HepG2 (cell line): ENCODE measurements around the gene WDR7. TPM values are rescaled to one million over a fixed set of nuclear protein-coding genes. Genes with fewer than 3 reads are reported as not detected.

Source experiments
- CEBPG ChIP-seq: IDR thresholded peaks from 2 replicates; pipeline ENCODE4 v1.6.1; 2016
- CEBPZ ChIP-seq: IDR thresholded peaks from 2 replicates; pipeline ENCODE4 v1.6.1; 2012; ENCODE audit warnings: low read length, improper control_type of control experiment
- DMAP1 ChIP-seq: IDR thresholded peaks from 2 replicates; pipeline ENCODE4 v1.6.1; 2016
- HDAC2 ChIP-seq: sonication (generic); formaldehyde crosslinking; IDR thresholded peaks from 2 replicates; pipeline ENCODE4 v1.4.0; 2020; ENCODE audit warnings: missing genetic modification reagents
- IRF2 ChIP-seq: IDR thresholded peaks from 2 replicates; pipeline ENCODE4 v1.6.1; 2018; ENCODE audit warnings: missing genetic modification reagents, missing compliant biosample characterization
- KDM2A ChIP-seq: sonication (generic); formaldehyde crosslinking; IDR thresholded peaks from 2 replicates; pipeline ENCODE4 v1.4.0; 2020; ENCODE audit warnings: low read depth, missing genetic modification reagents, borderline replicate concordance
- MYNN ChIP-seq: sonication (generic); formaldehyde crosslinking; IDR thresholded peaks from 2 replicates; pipeline ENCODE4 v1.4.0; 2020; ENCODE audit warnings: mild to moderate bottlenecking, low read depth, missing genetic modification reagents
- PRPF4 ChIP-seq: fragments of 200-400 bp; formaldehyde crosslinking; IDR thresholded peaks from 2 replicates; pipeline ENCODE4 v1.6.1; 2016; ENCODE audit warnings: low read length, low read depth; ENCODE audit not compliant: poor library complexity, severe bottlenecking
- RARA ChIP-seq: IDR thresholded peaks from 2 replicates; pipeline ENCODE4 v1.6.1; 2016; ENCODE audit warnings: missing genetic modification reagents, missing compliant biosample characterization
- SUZ12 ChIP-seq: fragments of 150-350 bp; IDR thresholded peaks from 2 replicates; pipeline ENCODE4 v1.6.1; 2014; ENCODE audit warnings: low read depth, low read length
- TCF7L2 ChIP-seq: IDR thresholded peaks from 2 replicates; pipeline ENCODE4 v1.6.1; 2011; ENCODE audit warnings: mild to moderate bottlenecking, low read depth, low read length, moderate library complexity
- ZFP90 ChIP-seq: sonication (generic); formaldehyde crosslinking; IDR thresholded peaks from 2 replicates; pipeline ENCODE4 v1.8.0; 2022; ENCODE audit warnings: missing genetic modification reagents, mild to moderate bottlenecking, inconsistent platforms, borderline replicate concordance
- ZMYM4 ChIP-seq: sonication (generic); formaldehyde crosslinking; IDR thresholded peaks from 2 replicates; pipeline ENCODE4 v1.8.1; 2023; ENCODE audit warnings: mild to moderate bottlenecking, missing genetic modification reagents
- ZNF451 ChIP-seq: sonication (generic); formaldehyde crosslinking; IDR thresholded peaks from 2 replicates; pipeline ENCODE4 v1.5.0; 2020; ENCODE audit warnings: mild to moderate bottlenecking, missing genetic modification reagents
- ZNF512 ChIP-seq: sonication (generic); formaldehyde crosslinking; IDR thresholded peaks from 2 replicates; pipeline ENCODE4 v1.4.0; 2020; ENCODE audit warnings: mild to moderate bottlenecking, missing genetic modification reagents
- ZNF687 ChIP-seq: sonication (generic); formaldehyde crosslinking; IDR thresholded peaks from 2 replicates; pipeline ENCODE4 v1.5.1; 2020; ENCODE audit warnings: mild to moderate bottlenecking, missing genetic modification reagents, moderate library complexity
- ZNF777 ChIP-seq: sonication (generic); formaldehyde crosslinking; IDR thresholded peaks from 2 replicates; pipeline ENCODE4 v1.4.0; 2020; ENCODE audit warnings: missing genetic modification reagents
- polyA plus RNA-seq, 8 experiments: library from polyadenylated mRNA; depleted of rRNA in 3 of 8; stranded (reverse) in 7 of 8; unstranded in 1 of 8; fragments of >200 nt; fragmentation: Illumina TruSeq in 4 of 8; extraction: Trizol in 4 of 8; gene quantifications; 2 replicates each; pipeline versions ENCODE4 v1.2.1 to v1.2.3, GENCODE V29; 2011 to 2016; ENCODE audit warnings: low read depth in 4 of 8, missing spikeins in 1 of 8, mixed read lengths in 1 of 8; ENCODE audit not compliant: insufficient read depth in 1 of 8
- total RNA-seq, 5 experiments: library from RNA; depleted of rRNA; stranded (reverse); fragments of >200 nt; fragmentation: Illumina TruSeq; extraction: Trizol; gene quantifications; 2 replicates each; pipeline ENCODE4 v1.2.3, GENCODE V29; 2016; ENCODE audit warnings: low read depth in 1 of 5

WDR7 gene
- total and polyA plus RNA-seq, 2 of the 13 experiments (the other 11 are each of a cell fraction or from before 2014, with no cell fraction given), result 2.0 to 7.8 TPM

GRCh38 chr18:56638232-56639103, 12.7 kb upstream of the WDR7 start, which contains the start of gene TXNL1 (continued):
- TF ChIP-seq ZNF687 (peak; percentile 81), PRPF4 (peak; percentile 100), SUZ12 (peak; percentile 46; the same call in 1 of the 2 replicates), MYNN (no peak), ZNF451 (CRISPR knock-in tag) (no peak; the same call in 1 of the 2 replicates), ZMYM4 (peak; percentile 98), ZNF512 (CRISPR knock-in tag) (no peak), RARA (0 out of 2 replicates have a peak, but pooled peaks have one; percentile 7), HDAC2 (CRISPR knock-in tag) (peak; percentile 60; the same call in 1 of the 2 replicates), TCF7L2 (no peak), CEBPG (no peak; the same call in 1 of the 2 replicates), KDM2A (CRISPR knock-in tag) (peak; percentile 89), IRF2 (peak; percentile 94), ZFP90 (CRISPR knock-in tag) (peak; percentile 34; the same call in 1 of the 2 replicates), DMAP1 (CRISPR knock-in tag) (peak; percentile 71), CEBPZ (no peak), ZNF777 (peak; percentile 60)
